Stimulated activated CD4-positive, alpha-beta T cell treated with anti-CD3 and anti-CD28 coated beads, TNF-alpha, amount 100 ng/mL, for 48 hours (primary cell): ENCODE measurements around the gene MRPL20.
"Not testable (repeated sequence)": the region's sequence is repeated elsewhere in the genome, so short reads cannot be mapped to it uniquely, and the experiment has no call there.

ENCODE experiments used
- DNase-seq, 3 donors: peaks; one replicate each; pipeline ENCODE4 v3.0.0-alpha.2; 2020; ENCODE audit warnings: low read depth in 3 of 3

The MRPL20 gene

GRCh38 chr1:1406821-1407635, at the start of gene MRPL20:
Gene MRPL20 (minus strand): TSS chr1:1407293. CDS start chr1:1407217, 76 bp downstream.
- peak; percentile 91 to 93 (median 91) for DNase-seq

GRCh38 chr1:1456683-1457255, 49.7 kb upstream of the MRPL20 start:
- not testable (repeated sequence) for DNase-seq

DNA sequence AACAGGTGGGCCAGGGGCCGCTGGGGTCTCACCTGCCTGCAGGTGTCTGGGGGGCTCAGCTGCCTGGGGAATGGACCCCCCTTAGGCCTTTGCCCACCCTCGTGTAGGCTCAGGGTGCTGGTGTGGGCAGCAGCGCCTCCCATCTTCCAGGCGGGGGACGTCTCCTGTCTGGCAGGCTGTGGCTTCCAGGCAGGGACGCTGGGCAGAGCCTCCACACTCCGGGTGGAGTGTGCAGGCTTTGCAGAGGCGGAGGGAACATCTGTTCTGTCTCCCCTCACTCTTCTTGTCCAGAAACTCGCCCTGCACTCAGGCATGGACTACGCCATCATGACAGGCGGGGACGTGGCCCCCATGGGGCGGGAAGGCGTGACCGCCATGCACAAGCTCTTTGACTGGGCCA, 48.8 kb upstream of the MRPL20 start:
- not testable (repeated sequence) for DNase-seq

- DNase-seq, result no peak
Observed at GRCh38 chr1:1455366-1455884, 48.3 kb upstream of the MRPL20 start.

DNA sequence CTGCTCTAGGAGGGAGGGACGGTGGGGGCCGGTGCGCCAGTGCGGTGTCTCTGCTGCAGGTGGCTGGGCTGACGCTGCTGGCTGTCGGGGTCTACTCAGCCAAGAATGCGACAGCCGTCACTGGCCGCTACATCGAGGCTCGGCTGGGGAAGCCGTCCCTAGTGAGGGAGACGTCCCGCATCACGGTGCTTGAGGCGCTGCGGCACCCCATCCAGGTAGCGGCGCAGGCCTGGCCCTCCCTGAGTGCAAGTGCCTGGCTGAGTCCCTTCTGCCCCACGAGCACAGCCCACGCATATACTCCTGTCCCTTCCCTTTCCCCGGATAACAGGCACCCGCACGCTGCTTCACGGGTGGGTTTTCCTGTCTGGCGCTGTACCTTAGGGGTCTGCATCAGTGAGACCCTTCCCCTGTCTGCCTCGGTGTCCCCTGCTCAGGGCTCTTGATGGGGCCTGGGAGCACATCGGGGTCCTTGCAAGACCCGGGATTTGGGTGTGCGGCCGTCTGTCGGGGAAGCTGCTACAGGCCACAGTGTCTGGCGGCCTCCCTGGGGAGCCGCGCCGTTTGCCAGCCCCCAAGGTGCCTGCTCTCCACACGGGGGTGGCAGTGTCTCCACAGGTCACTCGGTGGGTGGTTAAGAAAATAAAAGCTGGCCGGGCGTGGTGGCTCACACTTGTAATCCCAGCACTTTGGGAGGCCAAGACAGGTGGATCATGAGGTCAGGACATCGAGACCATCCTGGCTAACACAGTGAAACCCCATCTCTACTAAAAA, 47.4 kb upstream of the MRPL20 start:
- not testable (repeated sequence) for DNase-seq

GRCh38 chr1:1452882-1453281, 45.8 kb upstream of the MRPL20 start:
- no peak for DNase-seq

- not testable (repeated sequence) for DNase-seq
Observed at GRCh38 chr1:1452365-1452739, 45.3 kb upstream of the MRPL20 start.

GRCh38 chr1:1451696-1452364, 44.7 kb upstream of the MRPL20 start:
- no peak for DNase-seq

DNA sequence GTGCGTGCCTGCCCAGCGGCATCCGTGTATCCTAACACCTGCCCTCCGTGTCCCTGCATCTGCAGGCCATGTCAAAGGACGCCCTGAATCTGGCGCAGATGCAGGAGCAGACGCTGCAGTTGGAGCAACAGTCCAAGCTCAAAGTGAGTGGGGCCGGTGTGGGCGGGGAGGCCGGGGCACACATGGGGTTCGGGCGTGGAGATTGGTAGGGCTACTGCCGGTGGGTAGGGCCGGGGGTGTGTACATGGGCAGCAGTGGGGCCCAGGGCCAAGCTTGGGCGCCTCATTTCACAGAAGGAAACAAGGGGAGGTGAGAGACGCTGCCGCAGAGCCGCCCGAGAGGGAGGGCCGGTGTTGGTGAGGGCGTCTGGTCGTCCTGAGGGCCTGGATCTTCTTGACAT, 43.5 kb upstream of the MRPL20 start:
- not testable (repeated sequence) for DNase-seq

DNA sequence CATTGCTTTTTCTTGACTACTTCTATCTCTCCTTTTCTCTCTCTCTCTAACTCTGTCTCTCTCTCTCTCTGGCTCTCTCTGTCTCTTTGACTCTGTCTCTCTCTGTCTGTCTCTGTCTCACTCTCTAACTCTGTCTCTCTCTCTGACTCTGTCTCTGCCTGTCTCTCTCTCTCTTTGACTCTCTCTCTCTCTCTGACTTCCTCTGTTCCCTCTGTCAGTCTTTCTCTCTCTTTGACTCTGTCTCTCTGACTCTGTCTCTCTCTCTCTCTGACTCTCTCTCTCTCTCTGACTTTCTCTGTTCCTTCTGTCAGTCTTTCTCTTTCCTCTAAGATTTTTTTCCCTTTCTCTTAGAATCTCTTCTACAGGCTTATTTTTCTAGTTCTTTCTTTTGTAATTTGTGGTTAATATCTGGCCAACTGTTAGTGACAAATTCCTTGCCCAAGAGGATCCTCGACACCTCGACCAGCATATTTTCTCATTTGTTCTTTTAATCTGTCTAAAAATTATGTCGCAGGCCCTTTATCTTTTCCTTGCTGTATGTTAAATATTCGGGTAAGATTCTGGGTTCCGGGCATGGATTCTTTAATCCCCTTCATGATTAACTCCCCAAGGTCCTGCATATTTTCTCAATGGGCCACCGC, 42.1 kb upstream of the MRPL20 start, which contains the start of gene ATAD3C:
Gene ATAD3C, plus strand, starts transcription at position 591 of the 641 bp plus-strand sequence. CDS start 995 bp downstream, outside the sequence.
- no peak for DNase-seq

GRCh38 chr1:1446631-1447030, 39.5 kb upstream of the MRPL20 start:
- not testable (repeated sequence) for DNase-seq

GRCh38 chr1:1442069-1442770, 35.1 kb upstream of the MRPL20 start:
- no peak for DNase-seq

- peak in 2 of 3 donors; percentile 34 to 61 for DNase-seq
Observed at GRCh38 chr1:1441002-1441888, 34.2 kb upstream of the MRPL20 start.

GRCh38 chr1:1440262-1441001, 33.3 kb upstream of the MRPL20 start:
- no peak for DNase-seq

GRCh38 chr1:1439546-1440261, 32.6 kb upstream of the MRPL20 start:
- no peak for DNase-seq

GRCh38 chr1:1438531-1439381, 31.7 kb upstream of the MRPL20 start:
- no peak for DNase-seq

GRCh38 chr1:1437904-1438376, 30.8 kb upstream of the MRPL20 start:
- DNase-seq, result no peak
